HepG2 (cell line): ENCODE measurements around the gene MCF2L. TPM values are rescaled to one million over a fixed set of nuclear protein-coding genes. Genes with fewer than 3 reads are reported as not detected.

ENCODE experiments used
- AHDC1 ChIP-seq: sonication (generic); formaldehyde crosslinking; IDR thresholded peaks from 2 replicates; pipeline ENCODE4 v1.5.1; 2020; ENCODE audit warnings: mild to moderate bottlenecking, missing genetic modification reagents, borderline replicate concordance
- HOXA3 ChIP-seq: sonication (generic); formaldehyde crosslinking; IDR thresholded peaks from 2 replicates; pipeline ENCODE4 v1.5.0; 2020; ENCODE audit warnings: missing genetic modification reagents
- IRF9 ChIP-seq: sonication (generic); formaldehyde crosslinking; IDR thresholded peaks from 2 replicates; pipeline ENCODE4 v1.8.0; 2022; ENCODE audit warnings: missing genetic modification reagents, mild to moderate bottlenecking, borderline replicate concordance
- POGZ ChIP-seq: sonication (generic); formaldehyde crosslinking; IDR thresholded peaks from 2 replicates; pipeline ENCODE4 v1.4.0; 2020; ENCODE audit warnings: mild to moderate bottlenecking, missing genetic modification reagents
- SOX6 ChIP-seq, 2 experiments: fragments of 450-650 bp in 1 of 2; sonication (generic) in 1 of 2; formaldehyde crosslinking in 1 of 2; IDR thresholded peaks; 2 replicates each; pipeline versions ENCODE4 v1.4.0 to v1.6.1; 2017 to 2020; ENCODE audit warnings: antibody characterized with exemption in 1 of 2, mild to moderate bottlenecking in 1 of 2, missing genetic modification reagents in 1 of 2
- XRCC5 ChIP-seq: fragments of 200-400 bp; formaldehyde crosslinking; optimal IDR thresholded peaks from 2 replicates; pipeline ENCODE3; 2017; ENCODE audit warnings: mild to moderate bottlenecking, low read length
- ZBTB42 ChIP-seq: sonication (generic); formaldehyde crosslinking; IDR thresholded peaks from 2 replicates; pipeline ENCODE4 v1.5.0; 2020; ENCODE audit warnings: mild to moderate bottlenecking, missing genetic modification reagents
- ZNF263 ChIP-seq: sonication (generic); formaldehyde crosslinking; IDR thresholded peaks from 2 replicates; pipeline ENCODE4 v1.4.0; 2020; ENCODE audit warnings: missing genetic modification reagents
- ZNF609 ChIP-seq: sonication (generic); formaldehyde crosslinking; IDR thresholded peaks from 2 replicates; pipeline ENCODE4 v1.4.0; 2020; ENCODE audit warnings: mild to moderate bottlenecking, missing genetic modification reagents, borderline replicate concordance
- ZNF792 ChIP-seq: IDR thresholded peaks from 2 replicates; pipeline ENCODE4 v1.6.1; 2016
- ZSCAN22 ChIP-seq: sonication (generic); formaldehyde crosslinking; IDR thresholded peaks from 2 replicates; pipeline ENCODE4 v1.4.0; 2020; ENCODE audit warnings: mild to moderate bottlenecking, missing genetic modification reagents
- ZXDC ChIP-seq: sonication (generic); formaldehyde crosslinking; IDR thresholded peaks from 2 replicates; pipeline ENCODE4 v1.5.0; 2020; ENCODE audit warnings: mild to moderate bottlenecking, missing genetic modification reagents
- polyA plus RNA-seq, 8 experiments: library from polyadenylated mRNA; depleted of rRNA in 3 of 8; stranded (reverse) in 7 of 8; unstranded in 1 of 8; fragments of >200 nt; fragmentation: Illumina TruSeq in 4 of 8; extraction: Trizol in 4 of 8; gene quantifications; 2 replicates each; pipeline versions ENCODE4 v1.2.1 to v1.2.3, GENCODE V29; 2011 to 2016; ENCODE audit warnings: low read depth in 4 of 8, missing spikeins in 1 of 8, mixed read lengths in 1 of 8; ENCODE audit not compliant: insufficient read depth in 1 of 8
- total RNA-seq, 5 experiments: library from RNA; depleted of rRNA; stranded (reverse); fragments of >200 nt; fragmentation: Illumina TruSeq; extraction: Trizol; gene quantifications; 2 replicates each; pipeline ENCODE4 v1.2.3, GENCODE V29; 2016; ENCODE audit warnings: low read depth in 1 of 5

Gene MCF2L
- total and polyA plus RNA-seq, 2 of the 13 experiments (the other 11 are each of a cell fraction or from before 2014, with no cell fraction given) = 19.4 to 28.4 TPM

- peak; percentile 31; the same call in 1 of the 2 replicates for TF ChIP-seq HOXA3 (CRISPR knock-in tag)
- TF ChIP-seq ZNF792 (CRISPR knock-in tag) = 0 out of 2 replicates have a peak, but pooled peaks have one; percentile 21
- TF ChIP-seq ZNF263 = peak; percentile 90
- peak; percentile 36; the same call in 1 of the 2 replicates for TF ChIP-seq ZNF609 (CRISPR knock-in tag)
- peak; percentile 61 for TF ChIP-seq XRCC5
- TF ChIP-seq ZBTB42 (CRISPR knock-in tag) = peak; percentile 31; the same call in 1 of the 2 replicates
- TF ChIP-seq IRF9 (CRISPR knock-in tag) = 0 out of 2 replicates have a peak, but pooled peaks have one; percentile 59
- TF ChIP-seq SOX6 (IDR thresholded peaks at IDR 0.05) = no peak
- peak; percentile 65 for TF ChIP-seq SOX6 (CRISPR knock-in tag; IDR thresholded peaks at IDR 0.05)
- no peak for TF ChIP-seq ZSCAN22
- 0 out of 2 replicates have a peak, but pooled peaks have one; percentile 20 for TF ChIP-seq AHDC1
- TF ChIP-seq ZXDC (CRISPR knock-in tag) = no peak
- no peak for TF ChIP-seq POGZ (CRISPR knock-in tag)
Observed at GRCh38 chr13:112984954-112985802, 16.2 kb downstream of the MCF2L start (continued).
